Endothelial cell of umbilical vein (primary cell): ENCODE measurements around the gene MEIOB. TPM values are rescaled to one million over a fixed set of nuclear protein-coding genes. Genes with fewer than 3 reads are reported as not detected.
"Not testable (repeated sequence)": the region's sequence is repeated elsewhere in the genome, so short reads cannot be mapped to it uniquely, and the experiment has no call there.

Experiments used
- BruUV-seq: library from RNA; stranded (reverse); fragments of 400-500 nt; replicated peaks from 2 replicates; lab custom pipeline; 2021; lab: Mats Ljungman, UMichigan
- CTCF ChIA-PET: fragments of 300-600, 350-600 bp; sonication (Branson Sonifier 250); formaldehyde crosslinking; loops from one replicate; lab custom pipeline; 2021; ENCODE audit warnings: antibody characterized with exemption, inconsistent platforms; lab: Charles Lee
- POLR2A ChIA-PET: fragments of 300-600, 350-600 bp; sonication (Branson Sonifier 250); formaldehyde crosslinking; loops from one replicate; lab custom pipeline; 2021; ENCODE audit warnings: antibody characterized with exemption, inconsistent platforms; lab: Charles Lee
- DNase-seq: peaks from one replicate; pipeline ENCODE4 v3.0.0-alpha.2; 2011; ENCODE audit warnings: low read depth, low spot score
- FAIRE-seq: peaks from 2 replicates; lab custom pipeline; 2011; peaks lifted over from hg19 to GRCh38; lab: Jason Lieb, UNC
- H2AFZ ChIP-seq: 2 replicates; pipeline ENCODE4 v1.6.0; 2012; ENCODE audit warnings: low read depth, low read length, control low read depth, inconsistent platforms
- H3K27ac ChIP-seq: 2 replicates; pipeline ENCODE4 v1.5.1; 2011; ENCODE audit warnings: low read depth, mild to moderate bottlenecking, control low read depth, low read length, moderate library complexity; ENCODE audit not compliant: insufficient read depth
- H3K27me3 ChIP-seq, 2 experiments: 2 replicates each; pipeline versions ENCODE4 v1.6.0 to v1.6.1; 2011; ENCODE audit warnings: low read length in 2 of 2, mixed read lengths in 1 of 2; ENCODE audit not compliant: control insufficient read depth in 2 of 2, insufficient read depth in 2 of 2
- H3K36me3 ChIP-seq, 2 experiments: 2 replicates in 1 of 2; 3 replicates in 1 of 2; pipeline ENCODE4 v1.5.1; 2011; ENCODE audit warnings: low read length in 2 of 2, mild to moderate bottlenecking in 1 of 2, moderate library complexity in 1 of 2; ENCODE audit not compliant: control insufficient read depth in 2 of 2, insufficient read depth in 2 of 2; ENCODE audit errors: extremely low read depth in 1 of 2
- H3K4me1 ChIP-seq: 3 replicates; pipeline ENCODE4 v1.5.1; 2011; ENCODE audit warnings: mild to moderate bottlenecking, low read length; ENCODE audit not compliant: control insufficient read depth, insufficient read depth; ENCODE audit errors: extremely low read depth
- H3K4me2 ChIP-seq: 2 replicates; pipeline ENCODE4 v1.6.1; 2011; ENCODE audit warnings: low read length, control low read depth, mixed read lengths; ENCODE audit not compliant: insufficient read depth
- H3K4me3 ChIP-seq, 3 experiments: fragments of 200-600 bp in 1 of 3; sonication (generic), shearing (Covaris generic) in 1 of 3; replicated peaks in 1 of 3; 2 replicates each; pipeline ENCODE4 v1.5.1; 2011 to 2016; ENCODE audit warnings: control low read depth in 3 of 3, low read length in 3 of 3, mild to moderate bottlenecking in 2 of 3, inconsistent platforms in 1 of 3, low read depth in 1 of 3, moderate library complexity in 1 of 3; ENCODE audit not compliant: insufficient read depth in 1 of 3
- H3K79me2 ChIP-seq: 2 replicates; pipeline ENCODE4 v1.6.0; 2012; ENCODE audit warnings: low read length, inconsistent platforms; ENCODE audit not compliant: control insufficient read depth, insufficient read depth
- H3K9ac ChIP-seq: replicated peaks from 2 replicates; pipeline ENCODE3; 2011; ENCODE audit warnings: low read length, control low read depth; ENCODE audit not compliant: insufficient read depth; ENCODE audit errors: extremely low read depth
- H3K9me1 ChIP-seq: replicated peaks from 3 replicates; pipeline ENCODE4 v1.6.0; 2011; ENCODE audit warnings: mild to moderate bottlenecking, low read length; ENCODE audit not compliant: control insufficient read depth, insufficient read depth; ENCODE audit errors: extremely low read depth
- H3K9me3 ChIP-seq: replicated peaks from 2 replicates; pipeline ENCODE4 v1.5.1; 2012; ENCODE audit warnings: low read length, inconsistent platforms; ENCODE audit not compliant: control insufficient read depth, insufficient read depth
- H4K20me1 ChIP-seq: replicated peaks from 2 replicates; pipeline ENCODE3; 2011; ENCODE audit warnings: mild to moderate bottlenecking, low read length; ENCODE audit not compliant: control insufficient read depth, insufficient read depth; ENCODE audit errors: extremely low read depth
- CTCF ChIP-seq, 2 donors: IDR thresholded peaks; 1 replicate in 1 of 2; 2 replicates in 1 of 2; pipeline ENCODE4 v1.5.1; 2011; ENCODE audit warnings: low read length in 2 of 2, mild to moderate bottlenecking in 2 of 2, moderate library complexity in 2 of 2, control low read depth in 1 of 2, inconsistent platforms in 1 of 2, low read depth in 1 of 2; ENCODE audit not compliant: insufficient read depth in 1 of 2; ENCODE audit errors: extremely low read depth in 1 of 2
- EZH2 ChIP-seq: IDR thresholded peaks from 2 replicates; pipeline ENCODE4 v1.6.1; 2012; ENCODE audit warnings: borderline replicate concordance, low read depth, mild to moderate bottlenecking, moderate library complexity, low read length, inconsistent platforms; ENCODE audit not compliant: severe bottlenecking
- FOS ChIP-seq: IDR thresholded peaks from 2 replicates; pipeline ENCODE4 v1.6.1; 2011; ENCODE audit warnings: mild to moderate bottlenecking, low read length, moderate library complexity, borderline replicate concordance; ENCODE audit not compliant: insufficient read depth
- GATA2 ChIP-seq: IDR thresholded peaks from 2 replicates; pipeline ENCODE4 v1.7.0; 2011; ENCODE audit warnings: low read depth, mild to moderate bottlenecking, moderate library complexity, mixed read lengths, low read length; ENCODE audit not compliant: insufficient read length, insufficient read depth
- JUN ChIP-seq: IDR thresholded peaks from 2 replicates; pipeline ENCODE4 v1.6.1; 2011; ENCODE audit warnings: borderline replicate concordance, low read depth; ENCODE audit not compliant: insufficient read length, insufficient read depth
- MAX ChIP-seq: IDR thresholded peaks from 2 replicates; pipeline ENCODE4 v1.6.1; 2011; ENCODE audit not compliant: insufficient read depth, insufficient read length
- MYC ChIP-seq: IDR thresholded peaks from one replicate; pipeline ENCODE4 v1.6.1; 2011; ENCODE audit warnings: mild to moderate bottlenecking, low read depth, low read length
- POLR2A ChIP-seq: IDR thresholded peaks from 2 replicates; pipeline ENCODE4 v1.6.1; 2012; ENCODE audit warnings: low read depth, mild to moderate bottlenecking, control low read depth, low read length
- POLR2AphosphoS5 ChIP-seq: IDR thresholded peaks from 2 replicates; pipeline ENCODE4 v1.6.1; 2012; ENCODE audit warnings: low read depth, mild to moderate bottlenecking, control low read depth, low read length, moderate library complexity; ENCODE audit not compliant: insufficient read depth
- dilution Hi-C: fragments of 300-500 bp; cut with MboI; formaldehyde crosslinking; loops from one replicate; pipeline ENCODE4 v1.15.0; 2019; ENCODE audit warnings: low sequenced_read_pairs; ENCODE audit not compliant: extremely low pct_ligation_motif_present
- intact Hi-C: fragments of 100-400 bp; cut with micrococcal nuclease; formaldehyde crosslinking; loops from one replicate; pipeline ENCODE4 v1.10.0; 2022
- polyA plus RNA-seq, 4 experiments: library from polyadenylated mRNA; depleted of rRNA in 3 of 4; stranded (reverse) in 3 of 4; unstranded in 1 of 4; fragments of >200 nt; gene quantifications; 2 replicates each; pipeline versions ENCODE4 v1.2.1 to v1.2.3, GENCODE V29; 2011 to 2012; ENCODE audit warnings: missing spikeins in 1 of 4
- total RNA-seq: library from RNA; stranded (reverse); gene quantifications from 2 replicates; pipeline ENCODE4 v1.2.3, GENCODE V29; 2021

MEIOB gene
- total and polyA plus RNA-seq, 2 donors (not counting 3 experiments of a cell fraction or from before 2014, with no cell fraction given): 0.04 TPM; not detected in 1

- TF ChIP-seq MYC (no peak), GATA2 (no peak), FOS (no peak), POLR2A (no peak)
These were observed 64.3 kb downstream of the MEIOB start for GRCh38 chr16:1807626-1808025.

GRCh38 chr16:1800701-1801100, 71.3 kb downstream of the MEIOB start:
- Histone ChIP-seq H3K4me3 (no peak overlapping the region), H3K27ac (no peak overlapping the region), H4K20me1 (no peaks in the 10 kb centered on the region), H3K79me2 (no peaks in the 10 kb centered on the region), H3K9me3 (no peaks in the 10 kb centered on the region), H3K27me3 (no peaks in the 10 kb centered on the region), H2AFZ (no peak overlapping the region), H3K4me2 (no peak overlapping the region), H3K9ac (no peak overlapping the region), H3K4me1 (no peaks in the 10 kb centered on the region), H3K36me3 (peaks cover 0 to 2% of the 10 kb centered on the region in 2 experiments), H3K9me1 (no peaks in the 10 kb centered on the region)
- no peak for TF ChIP-seq FOS
- no peak for TF ChIP-seq MYC
- no peak for TF ChIP-seq POLR2AphosphoS5
- TF ChIP-seq MAX: no peak
- no peak for TF ChIP-seq EZH2
- TF ChIP-seq POLR2A: no peak
- TF ChIP-seq GATA2: no peak
- no peak for TF ChIP-seq JUN
- TF ChIP-seq CTCF (IDR thresholded peaks at IDR 0.05; ENCODE audit: extremely low read depth in 1 of 2, insufficient read depth in 1 of 2, low read depth in 1 of 2, low read length in 2 of 2): no peak
- no peak for DNase-seq
- ChIA-PET CTCF (interaction anchor here (1.5 kb wide), 1 partner anchor 12 kb away, joined by 3 read pairs; no protein-coding TSS in a partner anchor), POLR2A (no interaction called here)
- BruUV-seq: no TSS peak
- dilution Hi-C loops: no loop called here
- intact Hi-C loops: no loop called here
- no peak for FAIRE-seq

More at GRCh38 chr16:1807626-1808025, 64.3 kb downstream of the MEIOB start:
- Histone ChIP-seq H3K9ac (no peak overlapping the region), H3K4me1 (no peaks in the 10 kb centered on the region), H3K4me3 (no peak overlapping the region), H3K27me3 (no peaks in the 10 kb centered on the region), H3K9me3 (no peaks in the 10 kb centered on the region), H3K9me1 (no peaks in the 10 kb centered on the region), H4K20me1 (no peaks in the 10 kb centered on the region), H3K4me2 (no peak overlapping the region), H3K27ac (no peak overlapping the region), H3K79me2 (no peaks in the 10 kb centered on the region), H2AFZ (no peak overlapping the region), H3K36me3 (peaks cover 0 to 24% of the 10 kb centered on the region in 2 experiments)
- FAIRE-seq: no peak
- intact Hi-C loops (no loop called here), dilution Hi-C loops (no loop called here)
- POLR2A ChIA-PET: no interaction called here
- CTCF ChIA-PET: no interaction called here
- BruUV-seq: no TSS peak
- no peak for DNase-seq

DNA sequence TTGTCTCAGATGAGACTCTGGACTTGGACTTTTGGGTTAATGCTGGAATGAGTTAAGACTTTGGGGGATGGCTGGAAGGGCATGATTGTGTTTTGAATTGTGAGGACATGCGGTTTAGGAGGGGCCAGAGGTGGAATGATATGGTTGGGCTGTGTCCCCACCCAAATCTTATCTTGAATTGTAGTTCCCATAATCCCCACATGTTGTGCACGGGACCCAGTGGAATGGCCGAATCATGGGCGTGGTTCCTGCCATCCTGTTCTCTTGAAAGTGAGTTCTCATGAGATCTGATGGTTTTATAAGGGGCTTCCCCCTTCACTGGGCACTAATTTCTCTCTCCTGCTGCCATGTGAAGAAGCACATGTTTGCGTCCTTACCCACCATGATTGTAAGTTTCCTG, 72.7 kb downstream of the MEIOB start:
- H3K27me3 ChIP-seq, FAIRE-seq, H3K9me3 ChIP-seq, H3K4me2 ChIP-seq, H2AFZ ChIP-seq, H3K4me1 ChIP-seq, H3K36me3 ChIP-seq, H3K4me3 ChIP-seq, H4K20me1 ChIP-seq, POLR2A ChIA-PET, intact Hi-C loops, dilution Hi-C loops, H3K27ac ChIP-seq, BruUV-seq, CTCF ChIA-PET, H3K9me1 ChIP-seq, H3K79me2 ChIP-seq, H3K9ac ChIP-seq, DNase-seq: not testable (repeated sequence)
